HG03280 (cell line): Measurements from ENCODE around the gene KLHL9.
"Not testable (repeated sequence)": the region's sequence is repeated elsewhere in the genome, so short reads cannot be mapped to it uniquely, and the experiment has no call there.

ENCODE experiments used
- ATAC-seq: cut with Tn5 transposase; IDR thresholded peaks from one replicate; pipeline ENCODE4 v1.9.1; 2021; ENCODE audit warnings: mild to moderate bottlenecking, moderate library complexity; ENCODE audit not compliant: unreplicated experiment

Gene KLHL9

GRCh38 chr9:21334701-21335632, at the start of gene KLHL9:
KLHL9 (minus strand) TSS chr9:21335404; CDS start chr9:21334859, 545 bp downstream.
- peak; percentile 86 for ATAC-seq

- no peak for ATAC-seq
These were observed 48.4 kb upstream of the KLHL9 start for GRCh38 chr9:21383627-21384026.

GRCh38 chr9:21381448-21382339, 46.5 kb upstream of the KLHL9 start:
- ATAC-seq: peak; percentile 100

GRCh38 chr9:21371467-21371866, 36.3 kb upstream of the KLHL9 start:
- not testable (repeated sequence) for ATAC-seq

- no peak for ATAC-seq
These were observed 32.8 kb upstream of the KLHL9 start, which contains the start of gene IFNA13 for GRCh38 chr9:21367957-21368356. IFNA13 (minus strand) TSS chr9:21368057; CDS start chr9:21368010, 47 bp downstream.

- peak; percentile 78 for ATAC-seq
These were observed 32.0 kb upstream of the KLHL9 start for GRCh38 chr9:21367169-21367568.

- no peak for ATAC-seq
These were observed 27.1 kb upstream of the KLHL9 start for GRCh38 chr9:21362287-21362686.

- peak; percentile 88 for ATAC-seq
These were observed 22.6 kb upstream of the KLHL9 start for GRCh38 chr9:21357479-21358460.

- ATAC-seq: no peak
These were observed 15.6 kb upstream of the KLHL9 start, which contains the start of gene IFNA6 for GRCh38 chr9:21350787-21351186. IFNA6 (minus strand) TSS chr9:21350887; CDS start chr9:21350887, 0 bp downstream.

- no peak for ATAC-seq
These were observed 13.3 kb upstream of the KLHL9 start for GRCh38 chr9:21348430-21348970.

GRCh38 chr9:21340735-21341134, 5.5 kb upstream of the KLHL9 start:
- no peak for ATAC-seq

GRCh38 chr9:21336457-21336856, 1.3 kb upstream of the KLHL9 start:
- ATAC-seq: no peak

- ATAC-seq: no peak
These were observed 2.0 kb downstream of the KLHL9 start for GRCh38 chr9:21333226-21333625.

- ATAC-seq: no peak
These were observed 3.4 kb downstream of the KLHL9 start for GRCh38 chr9:21331676-21332402.

- ATAC-seq: peak; percentile 83
These were observed 8.6 kb downstream of the KLHL9 start for GRCh38 chr9:21326526-21327139.

GRCh38 chr9:21324047-21324446, 11.2 kb downstream of the KLHL9 start:
- no peak for ATAC-seq

GRCh38 chr9:21322911-21323461, 12.2 kb downstream of the KLHL9 start:
- ATAC-seq: no peak

GRCh38 chr9:21320465-21320864, 14.7 kb downstream of the KLHL9 start:
- no peak for ATAC-seq
